NOMO-1 treated with dmso at 0.1 percent for 144 hours (cell line): ENCODE measurements around the gene KCNMA1.

Experiments
- DNase-seq: peaks from one replicate; lab custom pipeline; 2025; ENCODE audit not compliant: unreplicated experiment; lab: John Stamatoyannopoulos, UW

Gene KCNMA1

GRCh38 chr10:77173615-77174461 is 463.8 kb downstream of the KCNMA1 start:
- peak; percentile 28 for DNase-seq

GRCh38 chr10:77172086-77172485 is 465.5 kb downstream of the KCNMA1 start:
- DNase-seq = no peak

GRCh38 chr10:77168861-77169260 is 468.7 kb downstream of the KCNMA1 start:
- no peak for DNase-seq

GRCh38 chr10:77168161-77168560 is 469.4 kb downstream of the KCNMA1 start:
- no peak for DNase-seq

- peak; percentile 39 for DNase-seq
These were observed 472.0 kb downstream of the KCNMA1 start for GRCh38 chr10:77165445-77166208.

GRCh38 chr10:77164616-77165311 is 472.8 kb downstream of the KCNMA1 start:
- DNase-seq = no peak

GRCh38 chr10:77163670-77164348 is 473.8 kb downstream of the KCNMA1 start:
- DNase-seq = no peak

GRCh38 chr10:77162697-77163096 is 474.9 kb downstream of the KCNMA1 start:
- DNase-seq = no peak

GRCh38 chr10:77160679-77161078 is 476.9 kb downstream of the KCNMA1 start:
- no peak for DNase-seq

GRCh38 chr10:77159538-77160110 is 478.0 kb downstream of the KCNMA1 start:
- DNase-seq = no peak

- DNase-seq = no peak
These were observed 478.9 kb downstream of the KCNMA1 start for GRCh38 chr10:77158666-77159065.

- DNase-seq = no peak
These were observed 480.2 kb downstream of the KCNMA1 start for GRCh38 chr10:77157248-77158019.

- DNase-seq = no peak
These were observed 481.2 kb downstream of the KCNMA1 start for GRCh38 chr10:77156406-77156879.

GRCh38 chr10:77152256-77152655 is 485.4 kb downstream of the KCNMA1 start:
- no peak for DNase-seq

GRCh38 chr10:77151408-77151807 is 486.2 kb downstream of the KCNMA1 start:
- DNase-seq = no peak

GRCh38 chr10:77149706-77150105 is 487.9 kb downstream of the KCNMA1 start:
- no peak for DNase-seq

GRCh38 chr10:77149001-77149400 is 488.6 kb downstream of the KCNMA1 start:
- DNase-seq = no peak

- no peak for DNase-seq
These were observed 489.7 kb downstream of the KCNMA1 start for GRCh38 chr10:77147871-77148270.

GRCh38 chr10:77146712-77147336 is 490.8 kb downstream of the KCNMA1 start:
- DNase-seq = no peak
